OCI-LY3 (cell line): Measurements from ENCODE around the gene NR3C2.

ENCODE experiments used
- H2AFZ ChIP-seq: fragments of 200-600, 300-600 bp; shearing (Covaris generic); 2 replicates; pipeline ENCODE4 v1.6.0; 2014; ENCODE audit warnings: antibody characterized with exemption, low read depth, low read length
- H3K27ac ChIP-seq: fragments of 200-600, 300-600 bp; sonication (generic); 2 replicates; pipeline ENCODE4 v1.5.1; 2014; ENCODE audit warnings: mild to moderate bottlenecking, low read length, moderate library complexity, mixed read lengths
- H3K27me3 ChIP-seq: fragments of 200-600, 300-600 bp; sonication (generic); 2 replicates; pipeline ENCODE4 v1.6.1; 2014; ENCODE audit warnings: low read depth, low read length, mixed read lengths
- H3K36me3 ChIP-seq: fragments of 200-600, 300-600 bp; sonication (generic); replicated peaks from 2 replicates; pipeline ENCODE3; 2014; ENCODE audit warnings: low read depth, low read length, mixed read lengths
- H3K4me1 ChIP-seq: fragments of 300-600, 200-600 bp; sonication (generic); 2 replicates; pipeline ENCODE4 v1.6.1; 2014; ENCODE audit warnings: low read length, mixed read lengths
- H3K4me2 ChIP-seq: fragments of 200-600, 300-600 bp; sonication (generic); 2 replicates; pipeline ENCODE4 v1.6.1; 2014; ENCODE audit warnings: low read length, mixed read lengths
- H3K4me3 ChIP-seq: fragments of 300-600, 200-600 bp; sonication (generic); 2 replicates; pipeline ENCODE4 v1.5.1; 2014; ENCODE audit warnings: antibody characterized with exemption, mild to moderate bottlenecking, low read length, moderate library complexity
- H3K79me2 ChIP-seq: fragments of 300-600, 200-600 bp; shearing (Covaris generic); 2 replicates; pipeline ENCODE4 v1.6.1; 2014; ENCODE audit warnings: mild to moderate bottlenecking, low read length, mixed read lengths
- H3K9ac ChIP-seq: fragments of 300-600, 200-600 bp; shearing (Covaris generic); 2 replicates; pipeline ENCODE4 v1.6.0; 2014; ENCODE audit warnings: mild to moderate bottlenecking, low read length, moderate library complexity
- H3K9me3 ChIP-seq: fragments of 200-600, 300-600 bp; shearing (Covaris generic); 2 replicates; pipeline ENCODE4 v1.6.1; 2014; ENCODE audit warnings: low read length, mixed read lengths; ENCODE audit not compliant: insufficient read depth
- H4K20me1 ChIP-seq: fragments of 200-600, 300-600 bp; sonication (generic); 2 replicates; pipeline ENCODE4 v1.6.1; 2016; ENCODE audit warnings: low read length, mixed read lengths; ENCODE audit not compliant: insufficient read depth
- EZH2phosphoT487 ChIP-seq: fragments of 200-600 bp; shearing (Covaris generic); IDR thresholded peaks from 2 replicates; pipeline ENCODE4 v1.6.1; 2018; ENCODE audit warnings: antibody characterized with exemption, mixed run types, low read depth
- TF ChIP-seq, protein P1 (sequence below): fragments of 200-600, 300-600 bp; sonication (generic); IDR thresholded peaks from 2 replicates; pipeline ENCODE4 v1.5.1; 2014; ENCODE audit warnings: antibody characterized with exemption, low read length, low read depth

NR3C2 gene

DNA sequence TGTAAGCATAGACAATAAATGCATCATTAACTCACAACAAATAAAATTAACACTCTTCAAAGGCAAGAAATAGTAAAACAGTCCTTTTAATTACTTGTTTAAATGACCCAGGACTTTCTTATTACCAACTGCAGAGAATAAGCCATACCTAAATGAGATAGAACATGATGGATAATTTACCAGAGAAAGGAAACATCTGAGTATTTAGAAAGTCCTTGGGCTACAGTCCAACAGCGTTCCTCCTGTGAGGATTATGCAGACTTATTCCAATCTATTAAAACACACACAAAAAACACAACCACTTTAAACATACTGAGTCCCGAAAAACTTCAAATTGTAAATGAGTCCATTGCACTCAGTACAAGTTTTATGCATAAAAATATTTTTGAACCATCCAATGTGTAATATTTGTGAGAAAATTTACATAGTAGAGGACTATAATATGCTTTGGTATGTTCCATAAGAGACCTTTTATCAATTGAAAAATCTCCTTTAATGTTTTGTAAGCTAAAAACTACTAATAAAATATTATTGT, 129.2 kb downstream of the NR3C2 start:
- H3K9me3 ChIP-seq = no peaks in the 10 kb centered on the region
- no peak overlapping the region for H2AFZ ChIP-seq
- H3K36me3 ChIP-seq = no peaks in the 10 kb centered on the region
- H3K27ac ChIP-seq = no peak overlapping the region
- no peaks in the 10 kb centered on the region for H3K4me1 ChIP-seq
- no peaks in the 10 kb centered on the region for H4K20me1 ChIP-seq
- H3K4me2 ChIP-seq = no peak overlapping the region
- H3K4me3 ChIP-seq = no peak overlapping the region
- H3K27me3 ChIP-seq = no peaks in the 10 kb centered on the region
- TF ChIP-seq, protein P1, sequence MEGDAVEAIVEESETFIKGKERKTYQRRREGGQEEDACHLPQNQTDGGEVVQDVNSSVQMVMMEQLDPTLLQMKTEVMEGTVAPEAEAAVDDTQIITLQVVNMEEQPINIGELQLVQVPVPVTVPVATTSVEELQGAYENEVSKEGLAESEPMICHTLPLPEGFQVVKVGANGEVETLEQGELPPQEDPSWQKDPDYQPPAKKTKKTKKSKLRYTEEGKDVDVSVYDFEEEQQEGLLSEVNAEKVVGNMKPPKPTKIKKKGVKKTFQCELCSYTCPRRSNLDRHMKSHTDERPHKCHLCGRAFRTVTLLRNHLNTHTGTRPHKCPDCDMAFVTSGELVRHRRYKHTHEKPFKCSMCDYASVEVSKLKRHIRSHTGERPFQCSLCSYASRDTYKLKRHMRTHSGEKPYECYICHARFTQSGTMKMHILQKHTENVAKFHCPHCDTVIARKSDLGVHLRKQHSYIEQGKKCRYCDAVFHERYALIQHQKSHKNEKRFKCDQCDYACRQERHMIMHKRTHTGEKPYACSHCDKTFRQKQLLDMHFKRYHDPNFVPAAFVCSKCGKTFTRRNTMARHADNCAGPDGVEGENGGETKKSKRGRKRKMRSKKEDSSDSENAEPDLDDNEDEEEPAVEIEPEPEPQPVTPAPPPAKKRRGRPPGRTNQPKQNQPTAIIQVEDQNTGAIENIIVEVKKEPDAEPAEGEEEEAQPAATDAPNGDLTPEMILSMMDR = no peak
- TF ChIP-seq EZH2phosphoT487 = no peak
- H3K79me2 ChIP-seq = no peaks in the 10 kb centered on the region
- no peak overlapping the region for H3K9ac ChIP-seq

DNA sequence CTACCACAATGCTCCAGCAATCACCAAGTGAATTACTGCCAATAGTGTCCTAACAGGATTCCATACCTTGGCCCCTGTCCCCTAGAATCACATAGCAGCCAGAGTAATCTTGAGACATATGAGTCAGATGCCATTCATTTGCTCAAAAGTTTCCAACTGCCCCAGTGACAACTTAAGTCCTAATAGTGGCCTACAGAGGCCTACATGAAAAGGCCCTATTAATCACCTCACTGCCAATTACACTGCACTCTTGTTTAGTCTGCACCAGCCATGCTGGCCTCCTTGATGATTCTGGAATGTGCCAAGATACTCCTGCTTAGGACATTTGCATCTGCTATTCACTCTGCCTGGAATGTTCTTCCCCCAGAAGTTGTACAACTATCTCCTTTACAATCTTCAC, 130.7 kb downstream of the NR3C2 start:
- Histone ChIP-seq H3K27ac (no peak overlapping the region), H4K20me1 (no peaks in the 10 kb centered on the region), H3K9ac (no peak overlapping the region), H3K4me3 (no peak overlapping the region), H3K4me1 (no peaks in the 10 kb centered on the region), H3K27me3 (no peaks in the 10 kb centered on the region), H3K79me2 (no peaks in the 10 kb centered on the region), H3K36me3 (no peaks in the 10 kb centered on the region), H3K4me2 (no peak overlapping the region), H3K9me3 (no peaks in the 10 kb centered on the region), H2AFZ (no peak overlapping the region)
- no peak for TF ChIP-seq EZH2phosphoT487
- TF ChIP-seq, protein P1 = no peak

DNA sequence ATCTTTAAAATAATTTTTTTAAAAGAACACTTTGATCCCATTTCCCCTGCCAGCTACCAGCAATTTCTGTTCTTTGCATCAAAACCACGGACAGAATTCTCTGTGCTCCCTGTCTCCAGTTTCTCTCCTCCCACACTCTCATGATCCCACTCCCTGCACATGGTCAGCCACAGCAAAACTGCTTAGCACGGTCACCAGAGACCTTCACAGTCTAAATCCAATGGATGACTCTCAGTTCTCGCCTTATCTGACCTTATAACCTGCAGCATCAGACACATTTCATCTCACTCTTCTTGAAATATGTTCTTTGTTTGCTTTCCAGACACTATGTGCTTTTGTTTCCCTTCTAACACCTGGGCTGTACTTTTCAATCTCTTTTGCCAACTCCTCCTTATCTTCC, 131.5 kb downstream of the NR3C2 start:
- Histone ChIP-seq H3K4me1 (no peaks in the 10 kb centered on the region), H3K9ac (no peak overlapping the region), H3K27me3 (no peaks in the 10 kb centered on the region), H3K9me3 (no peaks in the 10 kb centered on the region), H3K79me2 (no peaks in the 10 kb centered on the region), H3K27ac (no peak overlapping the region), H3K36me3 (no peaks in the 10 kb centered on the region), H3K4me3 (no peak overlapping the region), H3K4me2 (no peak overlapping the region), H2AFZ (no peak overlapping the region), H4K20me1 (no peaks in the 10 kb centered on the region)
- no peak for TF ChIP-seq EZH2phosphoT487
- TF ChIP-seq, protein P1 = no peak

DNA sequence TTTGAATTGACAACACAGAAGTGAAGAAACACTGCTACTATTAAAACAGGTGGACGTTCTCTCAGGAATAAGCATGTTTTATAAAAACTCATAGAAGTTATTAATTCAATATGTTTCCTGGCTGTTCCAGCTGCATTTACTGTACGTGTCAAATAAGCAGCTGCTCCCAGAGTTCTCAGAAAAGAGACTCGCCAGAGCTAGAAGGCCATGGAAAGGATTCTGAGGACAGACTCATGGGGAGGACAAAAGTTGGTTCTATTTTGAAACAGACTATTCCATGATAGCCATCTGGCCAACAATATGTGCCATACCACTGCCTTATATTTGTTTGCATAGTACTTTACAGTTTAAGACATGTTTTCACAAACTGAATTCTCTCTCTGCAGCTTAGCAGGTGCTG, 136.5 kb downstream of the NR3C2 start:
- H3K27me3 ChIP-seq = no peaks in the 10 kb centered on the region
- no peaks in the 10 kb centered on the region for H3K79me2 ChIP-seq
- H3K4me1 ChIP-seq = no peaks in the 10 kb centered on the region
- peaks cover 5% of the 10 kb centered on the region; the same call in 1 of the 2 replicates for H3K9me3 ChIP-seq
- no peak overlapping the region for H3K27ac ChIP-seq
- H4K20me1 ChIP-seq = no peaks in the 10 kb centered on the region
- TF ChIP-seq EZH2phosphoT487 = no peak
- TF ChIP-seq, protein P1 = no peak
- no peak overlapping the region for H3K4me3 ChIP-seq
- H3K9ac ChIP-seq = no peak overlapping the region
- no peaks in the 10 kb centered on the region for H3K36me3 ChIP-seq
- no peak overlapping the region for H2AFZ ChIP-seq
- no peak overlapping the region for H3K4me2 ChIP-seq
